ENCODE results near the gene ASS1. TPM values are rescaled to one million over a fixed set of nuclear protein-coding genes. Genes with fewer than 3 reads are reported as not detected.

Gene ASS1
- total and polyA plus RNA-seq, 3 donors from 2014 or later = 68.5 to 153 (median 90.2) TPM

DNA sequence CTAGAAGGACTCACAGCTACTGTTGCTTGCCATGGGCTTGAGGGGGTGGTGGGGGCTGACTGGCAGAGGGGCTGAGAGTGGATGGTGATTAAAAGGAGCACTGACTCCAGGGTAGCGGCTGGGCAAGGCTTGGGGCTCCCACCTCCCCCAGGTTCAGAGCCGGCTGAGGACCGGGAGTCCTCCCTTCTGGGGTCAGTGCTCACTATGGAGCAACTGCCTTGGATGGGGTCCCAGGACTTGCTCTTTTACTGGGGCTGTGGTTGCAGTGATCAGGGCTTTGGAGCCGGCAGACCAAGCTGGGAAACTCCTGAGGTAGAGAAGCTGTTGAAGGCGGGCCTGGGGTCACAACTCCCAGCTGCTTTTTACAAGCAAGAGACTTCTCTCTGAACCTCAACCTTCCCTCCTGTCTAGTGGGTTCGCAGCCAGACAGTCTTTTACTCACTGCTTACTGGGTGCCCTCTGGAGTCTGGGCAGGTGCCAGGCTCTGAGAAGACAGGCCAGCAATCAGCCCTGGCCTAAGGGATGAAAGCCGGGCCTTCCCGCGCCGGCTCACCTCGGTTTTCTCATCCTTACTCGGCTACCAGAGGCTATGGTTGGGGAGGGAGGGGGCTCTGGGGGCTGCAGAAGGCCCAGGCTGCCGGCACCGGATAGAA lies 795 bp upstream of the ASS1 start:
- intact Hi-C loops (cut with DNase I; ENCODE audit: low total_unique reads) = no loop called here
- Histone ChIP-seq H3K4me3 (peak overlapping the region; percentile 59 to 71), H3K9me3 (no peaks in the 10 kb centered on the region), H3K36me3 (ENCODE audit: low read depth, missing control alignments) (no peaks in the 10 kb centered on the region), H3K27me3 (no peaks in the 10 kb centered on the region), H3K27ac (peak overlapping the region in 1 of 2 donors; percentile 71), H3K4me1 (peaks cover 25% of the 10 kb centered on the region)
- WGBS, 2 donors = 13 to 30% methylated on average over 7 to 14 of the region's 14 CpGs
- TF ChIP-seq CTCF (IDR thresholded peaks at IDR 0.05) (no peak), POLR2A (IDR thresholded peaks at IDR 0.05) (no peak)
- no peak for DNase-seq

- TF ChIP-seq CTCF (IDR thresholded peaks at IDR 0.05) (no peak), POLR2A (IDR thresholded peaks at IDR 0.05) (no peak)
- peak overlapping the region; percentile 71 to 73 for H3K27ac ChIP-seq
- DNase-seq = no peak
- 2 to 3% methylated on average over 8 to 25 of the region's 30 CpGs for WGBS, 2 donors
- H3K36me3 ChIP-seq (ENCODE audit: low read depth, missing control alignments) = no peaks in the 10 kb centered on the region
- peaks cover 30% of the 10 kb centered on the region for H3K4me1 ChIP-seq
- peak overlapping the region; percentile 59 to 71 for H3K4me3 ChIP-seq
- H3K9me3 ChIP-seq = no peaks in the 10 kb centered on the region
- no peaks in the 10 kb centered on the region for H3K27me3 ChIP-seq
- intact Hi-C loops (cut with DNase I; ENCODE audit: low total_unique reads) = no loop called here
Measured at GRCh38 chr9:130445268-130445983, 665 bp downstream of the ASS1 start.

GRCh38 chr9:130446101-130446861 lies 1.5 kb downstream of the ASS1 start:
- H3K27ac ChIP-seq = peak overlapping the region; percentile 71 to 73
- H3K36me3 ChIP-seq (ENCODE audit: low read depth, missing control alignments) = no peaks in the 10 kb centered on the region
- H3K4me3 ChIP-seq = peak overlapping the region; percentile 59 to 71
- no peak for TF ChIP-seq POLR2A (IDR thresholded peaks at IDR 0.05)
- no peak for TF ChIP-seq CTCF (IDR thresholded peaks at IDR 0.05)
- no peaks in the 10 kb centered on the region for H3K9me3 ChIP-seq
- intact Hi-C loops (cut with DNase I; ENCODE audit: low total_unique reads) = no loop called here
- H3K4me1 ChIP-seq = peaks cover 39% of the 10 kb centered on the region
- no peaks in the 10 kb centered on the region for H3K27me3 ChIP-seq
- WGBS, 2 donors = 18 to 20% methylated on average over 7 to 16 of the region's 16 CpGs
- peak; percentile 90 for DNase-seq

GRCh38 chr9:130447193-130447816 lies 2.5 kb downstream of the ASS1 start:
- H3K27ac ChIP-seq = no peak overlapping the region
- DNase-seq = no peak
- intact Hi-C loops (cut with DNase I; ENCODE audit: low total_unique reads) = no loop called here
- H3K27me3 ChIP-seq = no peaks in the 10 kb centered on the region
- TF ChIP-seq POLR2A (IDR thresholded peaks at IDR 0.05) = no peak
- TF ChIP-seq CTCF (IDR thresholded peaks at IDR 0.05) = no peak
- WGBS, 2 donors = 66 to 95% methylated on average over 10 to 12 of the region's 12 CpGs
- no peaks in the 10 kb centered on the region for H3K9me3 ChIP-seq
- H3K36me3 ChIP-seq (ENCODE audit: low read depth, missing control alignments) = no peaks in the 10 kb centered on the region
- H3K4me1 ChIP-seq = peaks cover 49% of the 10 kb centered on the region
- no peak overlapping the region for H3K4me3 ChIP-seq

Data from testis (tissue), 3 donors.